GM21737 (cell line): ENCODE measurements around the gene BEAN1.
"Not testable (repeated sequence)": the region's sequence is repeated elsewhere in the genome, so short reads cannot be mapped to it uniquely, and the experiment has no call there.

Experiments used
- ATAC-seq: cut with Tn5 transposase; IDR thresholded peaks from one replicate; pipeline ENCODE4 v1.9.1; 2021; ENCODE audit warnings: mild to moderate bottlenecking, moderate library complexity; ENCODE audit not compliant: unreplicated experiment

Gene BEAN1

DNA sequence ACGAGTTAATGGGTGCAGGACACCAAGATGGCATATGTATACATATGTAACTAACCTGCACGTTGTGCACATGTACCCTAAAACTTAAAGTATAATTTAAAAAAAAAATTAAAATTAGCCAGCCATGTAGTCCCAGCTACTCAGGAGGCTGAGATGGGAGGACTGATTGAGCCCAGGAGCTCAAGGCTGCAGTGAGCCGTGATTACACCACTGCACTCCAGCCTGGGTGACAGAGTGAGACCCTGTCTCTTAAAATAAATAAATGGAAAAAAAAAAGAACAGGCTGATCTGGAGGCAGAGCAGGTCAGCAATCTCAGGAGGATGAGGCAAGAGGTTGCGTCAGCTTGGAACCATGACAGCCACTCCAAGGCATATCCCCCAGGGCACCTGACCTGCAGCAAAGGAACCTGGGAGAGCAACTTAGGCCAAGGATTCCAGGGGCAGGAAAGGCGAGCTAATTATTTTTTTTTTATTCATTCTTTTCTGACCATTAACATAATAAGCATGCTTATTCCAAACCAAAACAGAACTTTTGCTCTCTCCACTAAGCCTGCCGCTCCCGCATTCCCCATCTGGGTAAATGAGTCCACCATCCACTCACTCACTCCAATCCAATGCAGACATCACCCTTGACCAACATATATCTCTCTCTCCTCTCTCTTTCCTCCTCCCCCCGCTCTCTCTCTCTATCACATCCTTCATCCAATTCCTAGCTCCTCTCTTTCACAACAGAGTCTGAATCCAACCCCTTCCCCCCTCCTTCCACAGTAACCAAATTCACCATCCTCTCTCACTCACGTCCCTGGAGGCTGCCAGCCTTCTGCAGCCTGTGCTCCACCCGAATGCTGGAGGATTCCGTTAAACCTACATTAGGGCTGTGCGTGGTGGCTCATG lies 75.2 kb downstream of the BEAN1 start:
- ATAC-seq = no peak

DNA sequence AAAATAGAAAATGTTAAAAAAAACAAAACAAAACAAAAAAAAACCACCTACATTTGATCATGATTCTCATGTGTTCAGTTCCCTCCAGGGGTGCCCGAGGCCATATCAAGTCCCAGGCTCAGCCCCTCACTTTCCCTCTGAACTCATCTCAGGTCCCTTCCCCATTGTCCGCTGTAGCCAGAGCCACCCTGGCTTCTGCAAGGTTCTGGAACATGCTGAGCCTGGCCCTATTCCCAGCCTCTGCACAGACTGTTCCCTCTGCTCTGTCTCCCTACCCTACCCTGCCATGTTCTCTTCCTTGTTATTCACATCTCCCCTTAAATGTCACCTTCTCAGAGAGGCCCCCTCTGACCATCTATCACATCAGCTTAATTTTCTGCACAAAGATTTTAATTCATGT lies 75.9 kb downstream of the BEAN1 start:
- no peak for ATAC-seq

- ATAC-seq = no peak
These were observed 76.5 kb downstream of the BEAN1 start for GRCh38 chr16:66503612-66504011.

DNA sequence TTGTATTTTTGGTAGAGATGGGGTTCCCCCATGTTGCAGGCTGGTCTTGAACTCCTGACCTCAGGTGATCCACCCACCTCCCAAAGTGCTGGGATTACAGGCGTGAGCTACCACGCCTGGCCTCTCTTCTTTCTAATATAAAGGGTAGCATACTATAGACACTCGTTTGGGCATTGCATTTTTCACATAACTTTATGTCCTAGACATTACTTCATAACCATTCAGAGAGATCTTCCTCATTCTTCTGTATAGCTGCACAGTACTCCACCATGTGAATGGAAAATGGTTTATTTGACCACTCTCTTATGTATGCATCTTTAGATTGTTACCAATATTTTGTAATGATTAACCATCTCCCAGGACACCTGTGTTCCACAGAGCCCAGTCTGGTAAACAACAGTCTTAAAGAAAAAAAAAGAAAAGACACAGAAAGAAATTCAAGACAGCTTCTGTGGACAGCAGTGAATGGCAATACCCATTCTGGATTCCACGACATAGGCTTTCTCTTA lies 80.7 kb downstream of the BEAN1 start:
- ATAC-seq = no peak

- ATAC-seq = no peak
These were observed 81.3 kb downstream of the BEAN1 start for GRCh38 chr16:66508248-66508913.

GRCh38 chr16:66508914-66509496 lies 81.9 kb downstream of the BEAN1 start:
- no peak for ATAC-seq

- ATAC-seq = no peak
These were observed 82.5 kb downstream of the BEAN1 start for GRCh38 chr16:66509576-66509975.

DNA sequence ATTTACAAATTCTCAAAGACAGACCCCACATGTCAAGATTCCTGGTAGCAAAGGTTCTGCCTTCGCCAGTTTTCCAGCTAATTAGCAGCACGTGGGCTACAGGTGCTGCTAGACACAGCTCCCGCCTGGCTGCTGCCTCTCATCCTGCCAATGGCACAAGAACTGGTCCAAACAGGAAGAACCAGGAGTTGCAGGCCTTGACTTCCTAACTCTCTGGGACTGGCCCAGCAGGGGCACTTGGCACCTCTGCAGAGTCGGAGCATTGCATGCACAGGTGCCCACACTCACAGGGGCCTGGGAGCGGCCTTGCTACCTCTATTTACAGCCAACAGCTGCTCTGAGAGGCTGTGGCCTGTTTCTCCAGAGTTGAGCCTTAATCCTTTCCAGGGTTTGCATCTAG lies 83.2 kb downstream of the BEAN1 start:
- no peak for ATAC-seq

GRCh38 chr16:66510711-66511601 lies 83.9 kb downstream of the BEAN1 start:
- no peak for ATAC-seq

- ATAC-seq = no peak
These were observed 84.6 kb downstream of the BEAN1 start for GRCh38 chr16:66511602-66512271.

GRCh38 chr16:66512272-66513110 lies 85.4 kb downstream of the BEAN1 start:
- ATAC-seq = no peak

DNA sequence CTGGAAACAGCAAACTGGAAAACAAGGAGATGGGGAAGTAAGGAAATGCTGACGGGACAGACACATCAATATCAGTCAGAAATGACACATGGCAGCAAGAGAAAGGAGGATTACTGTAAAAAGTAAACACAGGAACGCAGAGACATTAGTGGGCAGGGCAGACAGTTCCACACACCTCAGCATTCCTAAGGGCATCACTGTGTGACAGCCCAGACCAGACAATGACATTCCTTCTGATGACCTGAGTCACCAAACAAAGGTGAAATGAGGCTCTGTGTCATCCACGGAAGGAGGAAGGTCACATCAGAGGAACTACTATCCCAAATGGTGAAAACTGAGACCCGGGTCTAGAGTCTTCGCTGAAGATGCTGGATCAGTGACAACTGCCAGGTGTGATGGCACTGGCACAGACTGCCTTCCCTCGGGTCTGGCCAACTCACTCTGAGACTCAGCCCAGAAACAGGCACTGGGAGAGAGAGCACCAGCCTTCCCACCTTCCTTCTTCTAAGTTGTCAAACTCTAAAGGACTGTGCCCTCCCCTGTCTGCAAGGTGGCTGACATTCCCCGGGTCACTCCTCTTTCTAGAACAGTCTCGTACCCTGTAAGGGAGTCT lies 86.1 kb downstream of the BEAN1 start:
- no peak for ATAC-seq

GRCh38 chr16:66514391-66514790 lies 87.3 kb downstream of the BEAN1 start:
- ATAC-seq = not testable (repeated sequence)

- ATAC-seq = not testable (repeated sequence)
These were observed 88.0 kb downstream of the BEAN1 start for GRCh38 chr16:66514980-66515595.

DNA sequence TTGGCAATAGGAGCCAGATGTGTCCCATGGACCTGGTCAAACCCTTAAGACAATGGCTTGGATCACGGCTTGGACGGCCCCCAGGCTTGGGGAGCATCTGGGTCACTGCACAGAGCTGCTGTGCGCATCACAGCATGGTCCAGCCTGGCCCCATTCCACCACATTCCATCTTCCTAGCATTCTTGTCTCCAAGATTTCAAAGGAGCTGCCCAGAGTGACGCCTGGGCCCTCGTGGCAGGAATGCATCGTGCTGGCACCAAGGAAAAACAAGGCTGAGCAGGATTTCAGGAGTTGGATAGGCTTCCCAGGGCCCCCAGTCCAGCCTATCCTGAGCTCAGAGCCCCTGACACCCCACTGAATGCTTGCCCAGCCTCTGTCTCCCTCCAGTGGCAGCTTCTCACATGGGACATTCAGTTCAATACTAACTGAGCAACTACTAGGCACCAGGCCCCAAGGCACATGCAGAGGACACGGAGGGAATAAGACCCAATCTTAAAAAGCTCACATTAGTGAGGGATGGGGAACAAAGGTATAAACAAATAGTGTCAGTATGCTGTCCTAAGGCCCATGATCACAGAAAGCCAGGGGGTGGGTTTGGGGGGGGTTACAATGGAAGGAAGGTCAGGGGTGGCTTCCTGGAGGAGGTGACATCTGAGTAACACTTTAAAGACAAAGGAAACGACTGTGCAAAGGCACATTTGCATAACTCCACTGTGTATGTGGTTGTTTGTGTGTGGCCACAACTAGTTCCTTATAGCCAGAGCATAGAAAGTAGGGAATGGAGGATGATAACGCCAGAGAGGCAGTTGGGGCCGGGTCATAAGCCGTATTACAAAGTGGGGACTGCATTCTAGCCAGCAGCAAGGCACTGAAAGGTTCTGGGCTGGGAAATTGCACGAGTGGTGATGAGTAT lies 88.8 kb downstream of the BEAN1 start:
- ATAC-seq = no peak

GRCh38 chr16:66516509-66516807 lies 89.4 kb downstream of the BEAN1 start:
- ATAC-seq = no peak

DNA sequence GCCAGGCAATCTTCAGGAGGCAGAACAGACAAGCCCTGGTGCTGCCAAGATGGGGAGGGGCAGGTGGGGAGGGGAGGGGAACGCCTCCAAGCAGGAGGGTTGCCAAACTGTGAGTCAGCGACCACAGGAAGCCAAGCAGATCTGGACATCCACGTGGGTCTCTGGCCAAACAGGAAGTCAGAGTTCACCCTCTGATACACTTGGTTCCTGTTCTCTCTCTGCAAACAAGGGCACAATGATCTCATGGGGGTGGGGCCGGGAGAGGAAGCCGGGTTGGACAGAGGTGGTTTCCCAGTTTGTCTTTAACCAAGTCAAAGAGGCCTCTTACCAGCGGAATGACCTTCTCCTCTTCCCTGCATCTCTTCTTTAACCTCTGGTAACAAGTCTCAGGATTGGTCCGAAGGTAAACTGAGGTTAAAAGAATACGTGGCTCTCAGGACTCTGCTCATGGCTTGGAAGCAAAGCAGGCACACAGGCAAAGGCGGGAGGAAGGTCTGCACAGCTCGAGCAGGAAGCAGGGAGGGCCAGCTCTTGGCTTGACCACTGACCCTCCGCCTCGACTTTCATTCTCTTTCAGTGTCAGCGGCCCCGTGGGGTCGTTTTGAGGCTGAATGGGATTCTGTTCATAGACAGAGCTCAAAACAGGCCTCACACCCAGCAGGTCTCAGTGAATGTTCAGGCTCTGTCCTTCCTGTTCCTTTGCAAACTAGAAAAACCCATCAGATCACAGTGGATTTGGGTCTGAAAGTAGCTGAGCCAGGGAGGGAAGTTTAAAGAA lies 89.9 kb downstream of the BEAN1 start:
- ATAC-seq = peak; percentile 98
